NCI-H2171 (cell line): Measurements from ENCODE around the gene ME3.

Source experiments
- DNase-seq: peaks from one replicate; lab custom pipeline; 2025; lab: John Stamatoyannopoulos, UW

The ME3 gene

GRCh38 chr11:86487671-86488070, 184.7 kb downstream of the ME3 start:
- DNase-seq: no peak

GRCh38 chr11:86486261-86487030, 186.0 kb downstream of the ME3 start:
- DNase-seq: peak; percentile 39

DNA sequence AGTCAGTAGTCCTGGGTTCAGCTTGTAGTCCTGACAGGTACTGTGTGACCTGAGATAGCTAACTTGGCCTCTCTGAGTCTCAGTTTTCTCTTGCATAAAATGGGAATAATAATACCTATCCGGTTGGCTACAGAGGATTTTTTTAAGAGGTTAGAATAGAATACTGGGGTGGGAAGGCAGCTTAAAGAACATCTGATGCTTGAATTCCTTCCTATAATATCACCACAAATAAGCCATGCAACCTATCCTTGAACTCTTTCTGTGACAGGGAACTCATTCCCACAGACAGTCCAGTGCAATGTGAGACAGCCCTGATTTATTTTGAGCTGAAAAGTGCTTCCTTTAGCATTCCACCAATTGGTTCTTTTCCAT, 187.6 kb downstream of the ME3 start:
- DNase-seq: no peak

DNA sequence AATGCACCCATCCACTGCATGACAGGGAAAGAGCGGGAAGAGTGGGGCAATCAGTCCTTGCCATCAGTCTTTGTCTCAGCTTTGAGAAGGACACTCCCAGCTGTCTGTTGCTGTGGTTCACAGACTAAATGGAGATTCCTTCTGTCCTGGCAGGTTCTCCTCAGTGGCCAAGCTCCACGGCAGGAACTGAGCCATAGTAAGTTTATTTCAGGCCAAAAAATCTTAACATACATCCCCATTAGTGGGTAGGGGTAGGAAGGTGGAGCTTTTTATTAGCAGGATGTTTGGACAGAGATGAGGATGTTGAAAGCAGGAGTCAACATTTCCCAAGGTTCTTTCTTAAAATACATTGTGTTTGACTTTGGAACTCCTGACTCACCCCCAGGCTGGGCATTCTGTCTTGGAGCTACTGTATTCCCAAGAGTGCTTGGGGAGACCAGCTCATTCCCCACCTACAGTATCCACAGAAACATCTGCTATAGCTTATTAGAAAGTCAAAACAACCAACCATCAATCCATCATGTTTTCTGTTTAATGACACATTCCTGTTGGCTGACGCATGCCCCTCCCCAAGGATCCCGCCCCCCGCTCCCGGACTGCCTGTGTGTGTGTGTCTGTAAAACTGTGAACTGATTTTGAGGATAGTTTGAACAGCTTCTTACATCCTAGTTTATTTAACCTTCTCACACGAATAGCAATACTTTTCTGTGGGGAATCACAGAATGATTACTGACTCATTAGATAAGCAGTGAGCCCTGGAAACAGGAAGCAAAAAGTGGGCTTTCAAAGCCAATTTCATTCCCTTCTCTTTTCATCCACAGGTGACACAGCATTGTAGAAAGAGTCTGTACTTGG, 188.2 kb downstream of the ME3 start:
- peak; percentile 97 for DNase-seq

- DNase-seq: no peak
Observed at GRCh38 chr11:86483610-86483939, 188.8 kb downstream of the ME3 start.

- no peak for DNase-seq
Observed at GRCh38 chr11:86482692-86483091, 189.7 kb downstream of the ME3 start.

- DNase-seq: no peak
Observed at GRCh38 chr11:86481399-86481798, 191.0 kb downstream of the ME3 start.

DNA sequence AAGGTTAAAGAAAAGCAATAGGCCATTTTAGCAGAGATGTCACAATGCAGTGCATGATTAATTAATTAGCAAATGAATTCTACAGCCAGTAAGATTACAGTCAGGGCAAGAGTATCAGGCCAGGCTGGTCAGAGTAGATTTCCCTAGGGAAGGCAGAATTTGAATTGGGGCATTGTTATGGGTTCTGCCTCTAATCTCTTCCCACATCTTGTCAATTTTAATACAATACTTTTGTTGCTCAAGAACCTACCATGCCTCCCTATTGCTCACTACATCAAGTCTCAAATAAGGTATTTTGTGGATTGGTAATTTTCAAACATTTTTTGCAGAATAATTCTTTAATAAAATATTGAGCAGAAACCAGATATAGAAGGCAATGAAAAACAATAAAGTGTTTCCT, 194.1 kb downstream of the ME3 start:
- no peak for DNase-seq

DNA sequence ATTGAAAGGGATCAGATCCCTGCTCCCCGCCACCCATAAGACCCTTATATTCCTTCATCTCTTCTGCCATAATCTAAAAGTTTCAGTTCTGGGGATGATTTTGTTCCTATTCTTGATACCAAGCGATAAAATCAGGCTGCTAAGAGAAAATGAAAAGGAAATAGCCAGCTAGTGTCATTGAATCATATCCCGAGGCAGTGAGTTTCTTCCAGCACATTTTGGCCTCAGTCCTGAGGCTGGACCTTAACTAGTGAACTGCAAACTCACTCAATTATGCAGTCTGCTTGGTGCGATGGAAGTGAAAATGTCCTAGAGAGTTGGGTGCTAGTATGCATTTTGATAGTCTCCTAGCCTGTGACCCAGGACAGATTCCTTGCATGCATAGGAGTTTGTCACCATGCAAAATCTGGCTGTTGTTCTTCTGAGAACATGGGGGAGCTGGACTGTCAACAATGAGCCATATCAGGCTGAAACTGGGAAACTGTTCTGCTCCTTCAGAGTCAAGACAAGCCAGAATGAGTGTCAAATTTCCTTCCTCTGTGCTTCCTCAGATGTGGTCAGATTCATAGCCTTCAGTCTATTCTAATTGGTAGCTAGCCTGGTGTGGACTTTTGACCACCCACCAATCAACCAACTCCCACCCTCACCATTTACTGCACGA, 194.8 kb downstream of the ME3 start:
- no peak for DNase-seq

DNA sequence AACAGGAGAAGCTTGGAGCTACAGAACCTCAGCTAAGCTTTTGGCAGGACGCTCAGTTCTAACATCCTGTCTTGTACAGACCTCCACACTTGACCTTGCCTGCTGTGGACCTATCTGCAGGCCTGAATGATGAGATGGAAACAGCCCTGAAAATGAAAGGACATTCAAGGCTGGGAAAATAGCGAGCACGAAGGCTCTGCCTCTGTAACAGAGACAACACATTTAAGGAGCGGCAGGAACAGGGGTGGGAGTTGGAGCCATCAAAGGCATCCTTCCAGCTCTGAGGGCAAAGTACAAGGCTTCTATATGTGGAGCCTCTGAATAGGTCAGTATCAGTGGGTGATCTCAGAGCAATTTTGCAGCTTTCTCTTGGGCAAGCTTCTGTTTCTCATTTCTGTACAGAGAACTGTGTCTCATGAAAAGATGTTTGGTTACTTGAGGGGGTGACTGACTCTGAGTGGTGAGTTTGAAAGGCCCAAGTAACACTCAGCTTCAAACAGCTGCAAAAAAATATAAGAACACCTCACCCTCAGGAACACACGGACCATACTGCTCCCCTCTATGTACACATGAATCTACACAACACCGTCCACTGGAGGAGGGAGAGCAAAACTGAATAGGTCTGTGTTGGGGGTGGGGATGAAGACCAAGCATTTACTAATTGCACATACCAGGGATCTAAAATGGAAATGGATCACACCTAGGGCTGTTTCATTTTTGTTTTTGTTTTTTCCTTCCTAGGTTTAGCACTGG, 196.1 kb downstream of the ME3 start:
- DNase-seq: no peak

DNA sequence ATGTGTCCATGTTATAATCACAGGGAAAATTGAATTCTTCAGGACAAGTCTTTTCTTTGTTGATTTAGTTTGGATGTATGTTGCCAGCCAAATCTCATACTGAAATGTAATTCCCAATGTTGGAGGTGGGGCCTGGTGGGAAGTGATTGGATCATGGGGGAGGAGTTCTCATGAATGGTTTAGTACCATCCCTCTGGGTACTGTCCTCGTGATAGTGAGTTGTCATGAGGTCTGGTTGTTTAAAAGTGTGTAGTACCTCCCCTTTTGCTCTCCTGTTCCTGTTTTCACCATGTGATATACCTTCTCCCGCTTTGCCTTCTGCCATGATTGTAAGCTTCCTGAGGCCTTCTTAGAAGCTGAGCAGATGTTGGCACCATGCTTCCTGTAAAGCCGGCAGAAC, 197.4 kb downstream of the ME3 start:
- no peak for DNase-seq

- DNase-seq: no peak
Observed at GRCh38 chr11:86473991-86474833, 198.2 kb downstream of the ME3 start.

DNA sequence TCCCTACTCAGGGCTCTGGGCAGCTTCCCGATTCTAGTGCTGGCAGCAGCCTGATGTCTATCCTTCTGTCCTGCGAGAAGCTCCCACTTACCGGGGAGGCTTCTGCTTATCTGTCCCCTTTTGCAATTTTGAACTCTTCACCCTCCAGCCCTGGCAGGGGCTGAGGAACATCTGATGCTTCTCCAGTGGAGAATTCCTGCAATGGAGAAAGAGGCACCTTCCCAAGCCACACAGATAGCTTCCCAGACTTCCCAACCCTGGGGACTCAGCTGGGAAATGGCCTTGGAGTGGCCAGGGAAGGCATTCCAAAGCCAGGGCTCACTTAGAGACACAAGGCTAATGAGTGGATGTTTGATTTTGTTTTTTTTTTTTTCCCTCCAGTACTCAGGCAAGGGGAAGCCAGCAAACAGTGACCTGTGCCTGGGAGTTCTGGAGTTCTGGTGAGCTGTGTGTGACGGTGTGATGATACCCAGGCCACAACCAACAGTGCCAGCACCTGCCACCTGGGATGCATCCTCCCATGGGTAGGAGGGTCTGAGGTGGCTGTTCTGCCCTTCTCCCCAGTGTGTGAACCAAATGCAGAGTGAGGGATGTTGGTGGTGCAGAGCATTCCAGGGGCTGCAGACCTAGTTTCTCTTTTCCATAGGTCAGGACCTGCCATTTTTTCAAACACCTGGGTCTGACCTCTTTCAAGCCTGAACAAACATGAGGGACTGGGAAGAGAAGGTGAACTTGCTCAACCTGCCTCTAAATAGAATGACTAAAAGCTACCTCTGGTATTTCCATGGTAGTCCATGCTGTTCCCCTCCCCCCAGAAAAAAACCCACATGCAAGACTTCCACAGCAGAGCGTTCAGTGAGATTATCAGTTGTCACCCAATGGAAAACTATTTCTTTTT, 202.7 kb downstream of the ME3 start:
- DNase-seq: no peak

GRCh38 chr11:86468169-86468568, 204.2 kb downstream of the ME3 start:
- no peak for DNase-seq

GRCh38 chr11:86464509-86465221, 207.8 kb downstream of the ME3 start:
- no peak for DNase-seq

DNA sequence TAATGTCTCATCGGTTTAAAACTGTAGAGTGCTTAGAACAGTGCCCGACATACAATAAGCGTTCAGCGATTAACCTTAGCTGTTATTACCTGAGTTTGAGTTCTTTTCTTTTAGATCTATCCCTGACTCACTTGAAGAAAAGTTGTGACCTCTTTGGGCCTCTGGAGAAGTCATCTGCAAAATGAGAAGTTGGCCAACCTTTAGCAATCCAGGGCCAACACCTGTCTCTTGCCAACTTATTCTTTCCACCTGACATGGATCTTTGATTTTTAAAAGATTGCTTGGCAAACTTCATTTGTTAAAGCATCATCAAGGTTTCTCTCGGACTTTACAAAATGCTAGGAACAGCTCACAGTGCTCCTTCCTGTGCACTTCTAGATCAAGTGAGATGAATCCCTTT, 208.5 kb downstream of the ME3 start:
- DNase-seq: no peak

GRCh38 chr11:86463120-86463519, 209.3 kb downstream of the ME3 start:
- no peak for DNase-seq

GRCh38 chr11:86461892-86462291, 210.5 kb downstream of the ME3 start:
- DNase-seq: no peak
